Measurements from ENCODE around the gene MAN1C1.
A peak's percentile ranks its signal among the peaks of the same experiment; 100 is the strongest.

The MAN1C1 gene

GRCh38 chr1:25746299-25747045, 129.9 kb downstream of the MAN1C1 start:
- Mint-ChIP-seq H3K4me3 (no peak overlapping the region), H3K27me3 (no peaks in the 10 kb centered on the region), H3K4me1 (ENCODE audit: low read depth in 2 of 2) (peaks cover 0 to 6% of the 10 kb centered on the region in 2 donors), H3K36me3 (ENCODE audit: insufficient read depth) (peaks cover 2% of the 10 kb centered on the region), H3K27ac (no peak overlapping the region), H3K9me3 (no peaks in the 10 kb centered on the region)
- DNase-seq (no peak), ATAC-seq (replicated peaks) (no peak)

- Mint-ChIP-seq H3K9me3 (no peaks in the 10 kb centered on the region), H3K27ac (no peak overlapping the region), H3K4me1 (ENCODE audit: low read depth in 2 of 2) (peaks cover 0 to 2% of the 10 kb centered on the region in 2 donors), H3K4me3 (no peak overlapping the region), H3K27me3 (no peaks in the 10 kb centered on the region), H3K36me3 (ENCODE audit: insufficient read depth) (peaks cover 2% of the 10 kb centered on the region)
- DNase-seq, result no peak
- ATAC-seq (replicated peaks), result no peak
These were observed 130.6 kb downstream of the MAN1C1 start for GRCh38 chr1:25747046-25747719.

- Mint-ChIP-seq H3K36me3 (ENCODE audit: insufficient read depth) (peaks cover 2% of the 10 kb centered on the region), H3K4me3 (no peak overlapping the region), H3K9me3 (no peaks in the 10 kb centered on the region), H3K27me3 (no peaks in the 10 kb centered on the region), H3K4me1 (ENCODE audit: low read depth in 2 of 2) (peaks cover 0 to 2% of the 10 kb centered on the region in 2 donors), H3K27ac (peak overlapping the region in 1 of 2 donors; percentile 46)
- DNase-seq (no peak), ATAC-seq (replicated peaks) (no peak)
These were observed 132.1 kb downstream of the MAN1C1 start for GRCh38 chr1:25748531-25749205.

GRCh38 chr1:25750923-25751605, 134.5 kb downstream of the MAN1C1 start:
- DNase-seq (no peak), ATAC-seq (replicated peaks) (no peak)
- Mint-ChIP-seq H3K36me3 (ENCODE audit: insufficient read depth) (peaks cover 7% of the 10 kb centered on the region), H3K4me3 (no peak overlapping the region), H3K9me3 (no peaks in the 10 kb centered on the region), H3K27me3 (no peaks in the 10 kb centered on the region), H3K4me1 (ENCODE audit: low read depth in 2 of 2) (peaks cover 0 to 12% of the 10 kb centered on the region in 2 donors), H3K27ac (peak overlapping the region in 1 of 2 donors; percentile 46)

GRCh38 chr1:25754470-25755181, 138.0 kb downstream of the MAN1C1 start:
- Mint-ChIP-seq H3K27ac (peak overlapping the region in 1 of 2 donors; percentile 31), H3K36me3 (ENCODE audit: insufficient read depth) (peaks cover 7% of the 10 kb centered on the region), H3K27me3 (no peaks in the 10 kb centered on the region), H3K4me3 (no peak overlapping the region), H3K4me1 (ENCODE audit: low read depth in 2 of 2) (peaks cover 0 to 15% of the 10 kb centered on the region in 2 donors), H3K9me3 (no peaks in the 10 kb centered on the region)
- no peak for ATAC-seq (replicated peaks)
- DNase-seq, result no peak

GRCh38 chr1:25755475-25756125, 139.0 kb downstream of the MAN1C1 start:
- H3K27ac Mint-ChIP-seq, result peak overlapping the region; percentile 55 to 72
- ATAC-seq (replicated peaks), result no peak

GRCh38 chr1:25756215-25756614, 139.6 kb downstream of the MAN1C1 start:
- H3K4me1 Mint-ChIP-seq (ENCODE audit: low read depth in 2 of 2), result peaks cover 0 to 15% of the 10 kb centered on the region in 2 donors
- H3K36me3 Mint-ChIP-seq (ENCODE audit: insufficient read depth), result peaks cover 6% of the 10 kb centered on the region
- H3K4me3 Mint-ChIP-seq, result no peak overlapping the region
- H3K9me3 Mint-ChIP-seq, result no peaks in the 10 kb centered on the region
- no peak for DNase-seq
- no peaks in the 10 kb centered on the region for H3K27me3 Mint-ChIP-seq
- H3K27ac Mint-ChIP-seq, result peak overlapping the region; percentile 55 to 72
- ATAC-seq (replicated peaks), result no peak

More at GRCh38 chr1:25755475-25756125, 139.0 kb downstream of the MAN1C1 start:
- Mint-ChIP-seq H3K36me3 (ENCODE audit: insufficient read depth) (peaks cover 7% of the 10 kb centered on the region), H3K9me3 (no peaks in the 10 kb centered on the region), H3K27me3 (no peaks in the 10 kb centered on the region), H3K4me1 (ENCODE audit: low read depth in 2 of 2) (peaks cover 0 to 15% of the 10 kb centered on the region in 2 donors), H3K4me3 (no peak overlapping the region)
- no peak for DNase-seq

GRCh38 chr1:25757151-25757845, 140.7 kb downstream of the MAN1C1 start:
- DNase-seq (no peak), ATAC-seq (replicated peaks) (no peak)
- peaks cover 8% of the 10 kb centered on the region for H3K36me3 Mint-ChIP-seq (ENCODE audit: insufficient read depth)
- peaks cover 0 to 13% of the 10 kb centered on the region in 2 donors for H3K4me1 Mint-ChIP-seq (ENCODE audit: low read depth in 2 of 2)
- no peaks in the 10 kb centered on the region for H3K9me3 Mint-ChIP-seq
- H3K27ac Mint-ChIP-seq, result peak overlapping the region; percentile 49 to 52
- H3K4me3 Mint-ChIP-seq, result no peak overlapping the region
- H3K27me3 Mint-ChIP-seq, result no peaks in the 10 kb centered on the region

- H3K36me3 Mint-ChIP-seq (ENCODE audit: insufficient read depth), result peaks cover 11% of the 10 kb centered on the region
- no peak overlapping the region for H3K4me3 Mint-ChIP-seq
- no peak for ATAC-seq (replicated peaks)
- no peaks in the 10 kb centered on the region for H3K9me3 Mint-ChIP-seq
- peaks cover 0 to 13% of the 10 kb centered on the region in 2 donors for H3K4me1 Mint-ChIP-seq (ENCODE audit: low read depth in 2 of 2)
- no peaks in the 10 kb centered on the region for H3K27me3 Mint-ChIP-seq
- DNase-seq, result no peak
- no peak overlapping the region for H3K27ac Mint-ChIP-seq
These were observed 141.2 kb downstream of the MAN1C1 start for GRCh38 chr1:25757846-25758185.

- H3K27me3 Mint-ChIP-seq, result no peaks in the 10 kb centered on the region
- no peak for ATAC-seq (replicated peaks)
- peaks cover 11% of the 10 kb centered on the region for H3K36me3 Mint-ChIP-seq (ENCODE audit: insufficient read depth)
- H3K27ac Mint-ChIP-seq, result peak overlapping the region in 1 of 2 donors; percentile 44
- H3K4me3 Mint-ChIP-seq, result no peak overlapping the region
- H3K9me3 Mint-ChIP-seq, result no peaks in the 10 kb centered on the region
- no peak for DNase-seq
- peaks cover 0 to 13% of the 10 kb centered on the region in 2 donors for H3K4me1 Mint-ChIP-seq (ENCODE audit: low read depth in 2 of 2)
These were observed 142.0 kb downstream of the MAN1C1 start for GRCh38 chr1:25758466-25759070.

- Mint-ChIP-seq H3K9me3 (no peaks in the 10 kb centered on the region), H3K27ac (peak overlapping the region in 1 of 2 donors; percentile 5), H3K36me3 (ENCODE audit: insufficient read depth) (peaks cover 10% of the 10 kb centered on the region), H3K4me1 (ENCODE audit: low read depth in 2 of 2) (peaks cover 0 to 7% of the 10 kb centered on the region in 2 donors), H3K27me3 (no peaks in the 10 kb centered on the region), H3K4me3 (no peak overlapping the region)
- DNase-seq, result no peak
- no peak for ATAC-seq (replicated peaks)
These were observed 143.6 kb downstream of the MAN1C1 start for GRCh38 chr1:25760122-25760719.

All from effector memory CD8-positive, alpha-beta T cell (primary cell).